Smooth muscle cell (in vitro differentiated cells): ENCODE results near the gene EXOC4. TPM values are rescaled to one million over a fixed set of nuclear protein-coding genes. Genes with fewer than 3 reads are reported as not detected.

Experiments used
- DNase-seq: peaks from one replicate; lab custom pipeline; 2025; ENCODE audit not compliant: unreplicated experiment; lab: John Stamatoyannopoulos, UW
- H2AFZ ChIP-seq: fragments of 200-600 bp; sonication (generic); 2 replicates; pipeline ENCODE4 v1.6.0; 2016; ENCODE audit warnings: antibody characterized with exemption, low read depth, mild to moderate bottlenecking
- H3F3A ChIP-seq: fragments of 200-600 bp; sonication (generic); 2 replicates; pipeline ENCODE4 v1.6.0; 2017; ENCODE audit warnings: antibody characterized with exemption, low read depth
- H3K27ac ChIP-seq: fragments of 200-600 bp; sonication (generic); 2 replicates; pipeline ENCODE4 v1.5.1; 2016; ENCODE audit warnings: low read depth, mild to moderate bottlenecking
- H3K27me3 ChIP-seq: fragments of 200-600 bp; sonication (generic); 2 replicates; pipeline ENCODE4 v1.6.1; 2016; ENCODE audit warnings: low read depth, mild to moderate bottlenecking
- H3K36me3 ChIP-seq: fragments of 200-600 bp; sonication (generic); 2 replicates; pipeline ENCODE4 v1.5.1; 2016; ENCODE audit warnings: low read depth
- H3K4me1 ChIP-seq: fragments of 200-600 bp; sonication (generic); 2 replicates; pipeline ENCODE4 v1.5.1; 2016; ENCODE audit warnings: low read depth
- H3K4me2 ChIP-seq: fragments of 200-600 bp; sonication (generic); 2 replicates; pipeline ENCODE4 v1.6.0; 2016; ENCODE audit warnings: mild to moderate bottlenecking
- H3K4me3 ChIP-seq: fragments of 200-600 bp; sonication (generic); 2 replicates; pipeline ENCODE4 v1.5.1; 2016; ENCODE audit warnings: mild to moderate bottlenecking
- H3K79me2 ChIP-seq: fragments of 200-600 bp; sonication (generic); 2 replicates; pipeline ENCODE4 v1.6.0; 2016; ENCODE audit warnings: low read depth, mild to moderate bottlenecking
- H3K9ac ChIP-seq: fragments of 200-600 bp; sonication (generic); 2 replicates; pipeline ENCODE4 v1.6.0; 2016; ENCODE audit warnings: low read depth
- H3K9me3 ChIP-seq: fragments of 200-600 bp; sonication (generic); replicated peaks from 2 replicates; pipeline ENCODE4 v1.5.1; 2016; ENCODE audit warnings: low read depth
- H4K20me1 ChIP-seq: fragments of 200-600 bp; sonication (generic); 2 replicates; pipeline ENCODE4 v1.6.0; 2016; ENCODE audit warnings: low read depth
- WGBS: methylation state at CpG from one replicate; pipeline ENCODE4 v1.1.7; 2016; ENCODE audit warnings: low lambda C conversion rate; 5-methylcytosine and 5-hydroxymethylcytosine counted together
- polyA plus RNA-seq: library from polyadenylated mRNA; unstranded; fragments of >200 nt; fragmentation: Nextera tagmentation; extraction: Ambion mirVana; gene quantifications from 2 replicates; pipeline ENCODE4 v1.2.1, GENCODE V29; 2016
- total RNA-seq: library from RNA; depleted of rRNA; stranded (reverse); fragments of >200 nt; gene quantifications from 2 replicates; pipeline ENCODE4 v1.2.3, GENCODE V29; 2014
- TF ChIP-seq, protein P1 (sequence below): fragments of 200-600 bp; sonication (generic); IDR thresholded peaks from 2 replicates; pipeline ENCODE4 v1.5.1; 2017; ENCODE audit warnings: borderline replicate concordance, mild to moderate bottlenecking, antibody characterized with exemption; ENCODE audit not compliant: insufficient read depth, poor library complexity, severe bottlenecking

EXOC4 gene
- total and polyA plus RNA-seq, 2 experiments from 2014 or later, result 21.5 to 47.1 TPM

DNA sequence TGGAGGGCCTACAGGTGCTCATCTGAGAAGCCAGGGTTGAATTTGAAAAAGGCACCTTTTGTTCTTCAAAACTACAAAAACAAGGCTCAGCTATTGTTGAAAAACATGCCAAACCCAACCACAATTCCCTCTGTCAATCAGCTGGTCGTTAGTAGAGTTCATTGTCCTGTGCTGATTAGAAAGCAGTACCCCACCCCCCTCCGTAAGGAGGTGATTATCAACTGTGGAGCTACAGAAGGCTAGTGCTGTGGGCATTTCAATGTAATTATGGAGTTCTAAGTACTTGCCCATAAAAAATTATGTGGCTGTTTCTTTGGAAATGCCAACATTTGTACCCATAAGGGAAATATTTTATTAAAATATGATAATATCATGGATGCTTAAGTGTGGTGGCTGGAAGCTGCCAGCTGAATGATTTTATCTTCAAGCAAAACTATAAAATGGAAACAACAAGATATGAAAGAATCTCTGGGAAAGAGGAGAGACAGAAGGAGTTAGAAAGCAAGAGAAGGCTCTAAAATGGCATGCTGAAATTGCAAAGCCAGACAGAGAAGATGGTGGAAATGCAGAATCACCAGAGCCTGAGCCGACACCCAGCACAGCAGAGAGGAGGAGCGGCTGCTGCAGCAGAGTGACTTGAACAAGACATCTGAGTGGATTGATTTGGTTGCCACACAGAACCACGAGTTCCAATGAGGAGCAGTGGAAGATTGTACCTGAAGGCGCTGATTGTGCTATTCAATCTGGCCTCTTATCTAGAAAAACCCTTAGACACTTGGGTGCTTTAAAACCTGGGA, 694.8 kb downstream of the EXOC4 start:
- DNase-seq, result no peak
- H3K9me3 ChIP-seq, result no peaks in the 10 kb centered on the region
- no peaks in the 10 kb centered on the region for H3K4me1 ChIP-seq
- no peaks in the 10 kb centered on the region for H3K27me3 ChIP-seq
- 67% methylated on average over 6 of the region's 6 CpGs for WGBS
- no peaks in the 10 kb centered on the region for H3K36me3 ChIP-seq
- no peaks in the 10 kb centered on the region for H4K20me1 ChIP-seq
- peak overlapping the region; percentile 2 for H3K4me2 ChIP-seq
- no peak overlapping the region for H2AFZ ChIP-seq
- no peaks in the 10 kb centered on the region for H3K79me2 ChIP-seq
- H3F3A ChIP-seq, result peaks cover 4% of the 10 kb centered on the region
- H3K27ac ChIP-seq, result no peak overlapping the region
- no peak overlapping the region for H3K9ac ChIP-seq
- no peak overlapping the region for H3K4me3 ChIP-seq
- TF ChIP-seq, protein P1, sequence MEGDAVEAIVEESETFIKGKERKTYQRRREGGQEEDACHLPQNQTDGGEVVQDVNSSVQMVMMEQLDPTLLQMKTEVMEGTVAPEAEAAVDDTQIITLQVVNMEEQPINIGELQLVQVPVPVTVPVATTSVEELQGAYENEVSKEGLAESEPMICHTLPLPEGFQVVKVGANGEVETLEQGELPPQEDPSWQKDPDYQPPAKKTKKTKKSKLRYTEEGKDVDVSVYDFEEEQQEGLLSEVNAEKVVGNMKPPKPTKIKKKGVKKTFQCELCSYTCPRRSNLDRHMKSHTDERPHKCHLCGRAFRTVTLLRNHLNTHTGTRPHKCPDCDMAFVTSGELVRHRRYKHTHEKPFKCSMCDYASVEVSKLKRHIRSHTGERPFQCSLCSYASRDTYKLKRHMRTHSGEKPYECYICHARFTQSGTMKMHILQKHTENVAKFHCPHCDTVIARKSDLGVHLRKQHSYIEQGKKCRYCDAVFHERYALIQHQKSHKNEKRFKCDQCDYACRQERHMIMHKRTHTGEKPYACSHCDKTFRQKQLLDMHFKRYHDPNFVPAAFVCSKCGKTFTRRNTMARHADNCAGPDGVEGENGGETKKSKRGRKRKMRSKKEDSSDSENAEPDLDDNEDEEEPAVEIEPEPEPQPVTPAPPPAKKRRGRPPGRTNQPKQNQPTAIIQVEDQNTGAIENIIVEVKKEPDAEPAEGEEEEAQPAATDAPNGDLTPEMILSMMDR, result no peak

DNA sequence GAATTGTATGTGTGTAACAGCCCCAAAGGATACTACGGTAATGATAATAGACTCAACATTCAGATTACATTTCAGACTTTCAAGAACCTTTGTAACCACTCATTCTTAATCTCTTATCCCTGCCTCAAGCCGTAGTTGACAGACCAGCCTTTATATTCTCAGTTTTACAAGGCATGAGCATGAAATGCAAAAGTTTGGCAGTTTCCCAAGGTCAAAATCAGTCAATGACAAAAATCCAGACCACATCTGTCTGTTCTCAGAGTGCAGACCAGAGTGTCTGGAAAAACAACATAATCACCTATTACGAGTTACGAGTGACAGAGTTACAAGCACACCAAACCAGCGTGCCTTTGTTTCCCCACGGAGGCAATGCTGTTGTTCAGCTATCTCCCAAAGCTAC, 695.7 kb downstream of the EXOC4 start:
- H4K20me1 ChIP-seq, result no peaks in the 10 kb centered on the region
- no peaks in the 10 kb centered on the region for H3K79me2 ChIP-seq
- H3K27ac ChIP-seq, result no peak overlapping the region
- no peak overlapping the region for H2AFZ ChIP-seq
- H3K4me3 ChIP-seq, result no peak overlapping the region
- TF ChIP-seq, protein P1, result no peak
- no peak for DNase-seq
- H3K36me3 ChIP-seq, result no peaks in the 10 kb centered on the region
- peaks cover 4% of the 10 kb centered on the region for H3F3A ChIP-seq
- H3K9ac ChIP-seq, result no peak overlapping the region
- no peaks in the 10 kb centered on the region for H3K4me1 ChIP-seq
- 11% methylated on average over 6 of the region's 6 CpGs for WGBS
- H3K4me2 ChIP-seq, result peak overlapping the region; percentile 2
- H3K27me3 ChIP-seq, result no peaks in the 10 kb centered on the region
- no peaks in the 10 kb centered on the region for H3K9me3 ChIP-seq

DNA sequence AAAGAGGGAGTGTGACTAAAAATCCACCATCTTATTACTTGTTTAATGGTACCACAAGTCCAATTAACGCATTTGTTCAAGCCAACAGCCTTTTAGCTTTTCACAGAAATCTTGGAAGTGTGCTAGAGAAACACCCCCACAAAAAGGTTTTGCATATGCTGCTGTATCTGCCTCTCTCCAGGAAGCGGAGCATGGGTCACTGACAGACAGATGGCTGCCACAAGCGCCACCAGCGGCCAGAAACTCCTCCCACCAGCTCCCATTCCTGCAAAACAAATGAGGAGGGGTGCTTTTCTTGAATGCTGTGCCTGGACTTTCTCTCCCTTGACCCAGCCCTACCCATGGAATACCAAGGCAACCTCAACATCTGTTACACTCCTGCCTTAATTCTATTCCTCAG, 698.0 kb downstream of the EXOC4 start:
- 72% methylated on average over 4 of the region's 4 CpGs for whole genome bisulfite sequencing
- no peak overlapping the region for H3K9ac ChIP-seq
- H3K9me3 ChIP-seq, result no peaks in the 10 kb centered on the region
- H4K20me1 ChIP-seq, result no peaks in the 10 kb centered on the region
- peaks cover 4% of the 10 kb centered on the region for H3F3A ChIP-seq
- no peak overlapping the region for H3K4me2 ChIP-seq
- H3K4me3 ChIP-seq, result no peak overlapping the region
- H3K4me1 ChIP-seq, result no peaks in the 10 kb centered on the region
- H3K27me3 ChIP-seq, result no peaks in the 10 kb centered on the region
- H3K79me2 ChIP-seq, result no peaks in the 10 kb centered on the region
- no peak overlapping the region for H3K27ac ChIP-seq
- no peaks in the 10 kb centered on the region for H3K36me3 ChIP-seq
- no peak overlapping the region for H2AFZ ChIP-seq
- no peak for DNase-seq
- TF ChIP-seq, protein P1, result no peak

DNA sequence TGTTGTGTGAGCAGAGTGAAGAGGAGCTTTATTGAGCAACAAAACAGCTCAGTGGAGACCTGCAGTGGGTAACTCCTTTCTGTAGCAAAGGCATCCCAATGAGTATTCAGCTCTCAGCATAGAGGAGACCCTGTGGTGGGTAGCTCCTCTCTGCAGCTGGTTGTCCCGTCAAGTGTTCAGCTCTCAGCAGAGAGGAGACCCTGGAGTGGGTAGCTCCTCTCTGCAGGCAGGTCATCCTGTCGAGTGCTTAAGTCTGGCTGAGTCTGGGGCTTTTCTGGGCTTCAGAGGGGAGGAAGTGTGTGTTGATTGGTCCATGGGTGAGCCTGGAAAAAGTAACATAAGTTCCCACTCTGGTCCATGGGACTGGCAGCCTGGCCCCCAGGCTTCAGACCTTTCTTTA, 702.3 kb downstream of the EXOC4 start:
- TF ChIP-seq, protein P1, result no peak
- Histone ChIP-seq H3K4me1 (no peaks in the 10 kb centered on the region), H3K9ac (no peak overlapping the region), H3K27me3 (no peaks in the 10 kb centered on the region), H3K4me3 (no peak overlapping the region), H4K20me1 (no peaks in the 10 kb centered on the region), H2AFZ (no peak overlapping the region), H3K27ac (no peak overlapping the region), H3F3A (no peaks in the 10 kb centered on the region), H3K36me3 (no peaks in the 10 kb centered on the region), H3K79me2 (no peaks in the 10 kb centered on the region), H3K4me2 (no peak overlapping the region), H3K9me3 (no peaks in the 10 kb centered on the region)
- no peak for DNase-seq
- WGBS, result 100% methylated on average over 2 of the region's 2 CpGs
